ENCODE results near the gene RIPPLY1.

RIPPLY1 gene

DNA sequence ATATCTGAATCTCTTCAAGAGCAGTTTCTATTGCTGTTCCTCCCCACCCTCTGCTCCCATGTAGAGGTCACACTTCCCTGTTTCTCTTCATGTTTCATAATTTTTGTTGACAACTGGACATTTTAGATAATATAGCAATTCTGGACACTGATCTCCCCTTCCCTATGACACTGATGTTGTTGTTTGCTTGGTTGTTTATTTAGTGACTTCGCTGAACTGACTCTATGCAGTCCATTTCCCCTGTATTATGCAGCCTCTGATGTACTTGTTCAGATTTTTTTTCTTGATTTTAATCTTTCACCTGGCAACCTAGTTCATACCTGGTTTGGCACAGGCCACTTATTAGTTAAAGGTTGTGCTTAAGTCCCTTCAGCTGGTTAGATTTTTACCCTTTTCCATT is 46.2 kb upstream of the RIPPLY1 start:
- Histone ChIP-seq H3K9me3 (no peaks in the 10 kb centered on the region), H3K4me3 (no peak overlapping the region), H3K36me3 (peaks cover 0 to 5% (median 0%) of the 10 kb centered on the region in 3 donors), H3K27ac (no peak overlapping the region), H3K27me3 (no peaks in the 10 kb centered on the region), H3K4me1 (no peaks in the 10 kb centered on the region)
- no peak for DNase-seq
- TF ChIP-seq, protein P1, sequence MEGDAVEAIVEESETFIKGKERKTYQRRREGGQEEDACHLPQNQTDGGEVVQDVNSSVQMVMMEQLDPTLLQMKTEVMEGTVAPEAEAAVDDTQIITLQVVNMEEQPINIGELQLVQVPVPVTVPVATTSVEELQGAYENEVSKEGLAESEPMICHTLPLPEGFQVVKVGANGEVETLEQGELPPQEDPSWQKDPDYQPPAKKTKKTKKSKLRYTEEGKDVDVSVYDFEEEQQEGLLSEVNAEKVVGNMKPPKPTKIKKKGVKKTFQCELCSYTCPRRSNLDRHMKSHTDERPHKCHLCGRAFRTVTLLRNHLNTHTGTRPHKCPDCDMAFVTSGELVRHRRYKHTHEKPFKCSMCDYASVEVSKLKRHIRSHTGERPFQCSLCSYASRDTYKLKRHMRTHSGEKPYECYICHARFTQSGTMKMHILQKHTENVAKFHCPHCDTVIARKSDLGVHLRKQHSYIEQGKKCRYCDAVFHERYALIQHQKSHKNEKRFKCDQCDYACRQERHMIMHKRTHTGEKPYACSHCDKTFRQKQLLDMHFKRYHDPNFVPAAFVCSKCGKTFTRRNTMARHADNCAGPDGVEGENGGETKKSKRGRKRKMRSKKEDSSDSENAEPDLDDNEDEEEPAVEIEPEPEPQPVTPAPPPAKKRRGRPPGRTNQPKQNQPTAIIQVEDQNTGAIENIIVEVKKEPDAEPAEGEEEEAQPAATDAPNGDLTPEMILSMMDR (IDR thresholded peaks at IDR 0.05), result no peak
- intact Hi-C loops (cut with DNase I; ENCODE audit: low total_unique reads), result no loop called here

DNA sequence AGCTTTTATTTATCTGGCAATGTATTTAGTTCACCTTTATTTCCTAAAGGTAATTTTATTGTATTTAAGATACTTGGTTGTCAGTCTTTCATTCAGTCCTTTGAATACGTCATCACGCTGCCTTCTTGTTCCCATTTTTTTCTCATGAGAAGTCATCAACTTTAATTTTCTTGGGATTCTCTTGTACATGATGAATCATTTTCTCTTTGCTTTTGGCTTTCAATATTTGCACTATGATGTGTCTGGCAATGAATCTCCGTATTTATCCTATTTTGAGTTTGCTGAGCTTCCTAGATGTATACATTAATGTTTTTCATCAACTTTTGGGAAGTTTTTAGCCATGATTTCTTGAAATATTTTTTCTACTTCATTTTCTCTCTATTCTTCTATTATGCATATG is 45.5 kb upstream of the RIPPLY1 start:
- TF ChIP-seq, protein P1 (IDR thresholded peaks at IDR 0.05), result no peak
- Histone ChIP-seq H3K4me1 (no peaks in the 10 kb centered on the region), H3K9me3 (no peaks in the 10 kb centered on the region), H3K36me3 (no peaks in the 10 kb centered on the region), H3K27ac (no peak overlapping the region), H3K27me3 (no peaks in the 10 kb centered on the region), H3K4me3 (no peak overlapping the region)
- intact Hi-C loops (cut with DNase I; ENCODE audit: low total_unique reads), result no loop called here
- DNase-seq, result no peak

DNA sequence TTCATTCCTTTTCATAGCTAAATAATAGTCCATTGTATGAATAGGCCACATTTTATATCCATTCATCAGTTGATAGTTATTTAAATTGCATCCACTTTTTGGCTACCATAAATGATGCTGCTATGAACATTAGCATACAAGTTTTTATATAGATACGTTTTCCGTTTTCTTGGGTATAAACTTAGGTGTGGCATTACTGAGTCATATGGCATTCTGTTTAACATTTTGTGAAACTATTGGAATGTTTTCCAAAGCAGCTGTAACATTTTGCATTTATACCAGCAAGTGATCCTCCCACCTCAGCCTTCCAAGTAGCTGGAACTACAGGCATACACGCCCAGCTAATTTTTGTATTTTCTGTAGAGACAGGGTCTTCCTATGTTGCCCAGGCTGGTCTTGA is 43.3 kb upstream of the RIPPLY1 start:
- TF ChIP-seq, protein P1 (IDR thresholded peaks at IDR 0.05), result no peak
- Histone ChIP-seq H3K4me3 (no peak overlapping the region), H3K9me3 (no peaks in the 10 kb centered on the region), H3K27ac (no peak overlapping the region), H3K27me3 (no peaks in the 10 kb centered on the region), H3K36me3 (peaks cover 0 to 14% (median 8%) of the 10 kb centered on the region in 3 donors), H3K4me1 (no peaks in the 10 kb centered on the region)
- intact Hi-C loops (cut with DNase I; ENCODE audit: low total_unique reads), result no loop called here
- no peak for DNase-seq

DNA sequence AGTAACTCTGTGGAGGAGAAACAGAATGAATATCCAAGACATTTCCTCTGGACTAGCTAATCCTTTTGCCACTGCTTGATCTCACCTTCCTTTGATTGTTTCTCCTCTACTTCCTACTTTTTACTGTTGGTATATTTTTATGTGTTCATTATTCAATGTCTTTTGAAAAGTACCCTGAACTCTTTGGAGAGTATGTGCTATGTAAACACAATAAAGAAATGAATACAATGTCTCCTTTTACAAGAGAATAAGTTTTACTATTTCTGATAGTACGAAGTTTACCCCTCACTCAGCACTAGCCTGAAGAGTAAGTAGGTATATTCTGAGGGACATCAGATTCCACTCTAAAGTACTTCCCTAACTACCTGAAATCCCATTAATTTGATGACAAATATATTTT is 36.9 kb upstream of the RIPPLY1 start:
- no peak overlapping the region for H3K4me3 ChIP-seq
- intact Hi-C loops (cut with DNase I; ENCODE audit: low total_unique reads), result no loop called here

DNA sequence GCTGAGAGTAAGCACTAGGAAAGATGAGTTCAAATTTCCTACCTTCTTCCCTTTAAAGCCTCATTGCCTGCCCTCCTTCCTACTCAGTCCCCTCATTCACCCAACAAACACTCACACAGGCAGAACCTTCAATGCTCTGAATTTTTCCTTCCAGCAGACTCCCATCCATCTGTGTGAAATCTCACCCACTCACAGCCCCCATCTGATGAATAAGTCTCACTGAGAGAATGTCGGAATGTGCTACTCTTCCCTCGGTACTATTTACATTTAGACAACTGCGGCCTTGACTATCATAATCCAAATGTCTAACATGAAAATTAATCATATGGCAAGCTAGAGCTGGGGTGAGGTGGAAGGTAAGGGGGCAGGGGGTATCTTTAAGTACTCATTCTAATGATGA is 36.4 kb upstream of the RIPPLY1 start:
- no peaks in the 10 kb centered on the region for H3K27me3 ChIP-seq
- no peaks in the 10 kb centered on the region for H3K4me1 ChIP-seq
- no peak for DNase-seq
- no peak overlapping the region for H3K27ac ChIP-seq
- H3K4me3 ChIP-seq, result no peak overlapping the region
- H3K9me3 ChIP-seq, result no peaks in the 10 kb centered on the region
- peaks cover 0 to 16% (median 9%) of the 10 kb centered on the region in 3 donors for H3K36me3 ChIP-seq
- intact Hi-C loops (cut with DNase I; ENCODE audit: low total_unique reads), result no loop called here
- TF ChIP-seq, protein P1 (IDR thresholded peaks at IDR 0.05), result no peak

More for the DNA sequence above, 36.9 kb upstream of the RIPPLY1 start:
- Histone ChIP-seq H3K9me3 (no peaks in the 10 kb centered on the region), H3K4me1 (no peaks in the 10 kb centered on the region), H3K27ac (no peak overlapping the region), H3K27me3 (no peaks in the 10 kb centered on the region), H3K36me3 (peaks cover 0 to 16% (median 9%) of the 10 kb centered on the region in 3 donors)
- TF ChIP-seq, protein P1 (IDR thresholded peaks at IDR 0.05), result no peak
- DNase-seq, result no peak

DNA sequence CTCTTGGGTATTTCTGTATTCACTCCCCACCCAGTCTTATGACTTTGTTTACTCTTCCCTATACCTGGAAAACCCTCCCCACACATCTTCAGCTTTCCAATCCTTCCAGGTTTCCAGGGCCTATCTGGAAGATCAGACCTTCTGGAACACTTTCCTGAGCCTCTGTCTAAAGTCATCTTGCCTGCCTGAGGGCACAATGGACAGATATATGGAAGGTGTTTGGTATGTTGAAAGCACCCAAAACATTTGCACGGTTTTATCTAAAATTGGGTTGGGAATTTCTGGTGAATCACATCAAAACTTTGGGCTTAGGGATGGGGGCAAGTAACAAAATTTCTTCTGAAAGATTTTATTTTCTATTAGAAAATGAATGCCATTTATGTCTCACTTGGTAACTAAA is 33.1 kb upstream of the RIPPLY1 start:
- Histone ChIP-seq H3K27ac (no peak overlapping the region), H3K4me1 (no peaks in the 10 kb centered on the region), H3K36me3 (peaks cover 0 to under 1% (median 0%) of the 10 kb centered on the region in 3 donors), H3K9me3 (no peaks in the 10 kb centered on the region), H3K4me3 (no peak overlapping the region), H3K27me3 (no peaks in the 10 kb centered on the region)
- intact Hi-C loops (cut with DNase I; ENCODE audit: low total_unique reads), result no loop called here
- DNase-seq, result no peak
- TF ChIP-seq, protein P1 (IDR thresholded peaks at IDR 0.05), result no peak
